Measurements from ENCODE around the gene SGSM2.

Gene SGSM2

DNA sequence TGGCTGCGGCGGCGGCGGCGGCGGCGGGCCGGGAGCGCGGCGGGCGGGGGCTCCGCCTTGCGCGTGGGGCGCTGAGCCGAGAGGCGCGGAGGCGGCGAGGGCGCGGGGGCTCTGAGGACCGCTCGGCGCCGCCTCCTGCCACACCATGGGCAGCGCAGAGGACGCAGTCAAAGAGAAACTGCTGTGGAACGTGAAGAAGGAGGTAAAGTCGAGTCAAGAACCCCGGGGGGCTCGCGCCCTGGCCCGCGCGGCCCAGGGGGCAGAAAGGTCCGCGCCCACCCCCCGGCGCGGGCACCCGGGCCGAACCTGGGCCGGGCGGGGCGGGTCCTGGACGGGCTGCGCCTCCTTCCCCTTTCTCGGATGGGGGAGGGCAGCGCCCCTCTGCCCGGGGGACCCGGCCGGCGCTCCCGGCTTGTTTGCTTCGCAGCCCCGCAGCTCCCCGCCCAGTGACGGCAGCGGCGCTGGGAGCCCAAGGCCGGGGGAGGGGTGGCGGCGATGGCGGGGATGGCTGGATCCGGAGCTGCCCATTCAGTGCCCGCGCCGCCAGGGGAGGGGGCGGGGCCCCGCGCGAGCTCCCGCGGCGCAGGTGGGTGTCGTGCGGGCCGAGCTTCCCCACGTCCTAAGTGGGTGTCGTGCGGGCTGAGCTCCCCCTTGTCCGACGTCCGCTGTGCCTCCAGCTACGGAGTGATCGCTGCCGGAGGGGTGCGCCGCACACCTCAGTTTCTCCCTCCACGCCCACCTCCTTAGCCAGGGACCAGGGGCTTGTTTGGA lies 428 bp downstream of the SGSM2 start:
- no peak for DNase-seq

DNA sequence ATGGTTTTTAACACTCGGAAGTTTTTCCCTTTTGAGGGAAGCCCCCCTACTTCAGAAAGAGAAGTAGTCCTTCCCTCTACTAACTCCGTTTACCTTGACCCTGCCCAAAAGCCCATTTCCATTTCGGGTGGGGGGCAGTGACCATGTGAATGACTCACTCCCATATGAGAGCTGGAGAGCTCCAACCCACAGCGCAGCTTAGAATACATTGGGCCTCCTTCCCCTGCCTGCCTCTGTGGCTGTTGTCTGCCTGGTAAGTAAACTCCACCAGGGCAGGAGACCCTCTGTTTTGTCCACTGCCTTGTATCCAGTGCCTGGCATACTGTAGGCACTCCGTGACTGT lies 985 bp downstream of the SGSM2 start:
- no peak for DNase-seq

DNA sequence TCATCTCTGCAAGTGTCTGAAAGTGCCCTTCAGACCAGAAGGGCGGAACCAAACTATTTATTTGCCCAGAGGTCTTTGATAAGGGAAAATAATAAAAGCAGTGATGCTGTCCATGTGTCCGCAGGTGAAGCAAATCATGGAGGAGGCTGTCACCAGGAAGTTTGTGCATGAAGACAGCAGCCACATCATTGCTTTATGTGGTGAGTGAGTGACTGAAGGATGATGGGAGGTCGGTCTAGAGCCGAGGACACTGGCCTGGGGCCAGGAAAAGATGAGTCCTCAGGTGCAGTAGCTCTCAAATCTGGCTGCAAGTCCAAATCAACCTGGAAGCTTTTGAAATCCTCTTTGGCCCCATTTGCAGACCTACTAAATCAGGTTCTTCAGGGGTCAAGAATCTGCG lies 6.1 kb downstream of the SGSM2 start:
- DNase-seq, result no peak

DNA sequence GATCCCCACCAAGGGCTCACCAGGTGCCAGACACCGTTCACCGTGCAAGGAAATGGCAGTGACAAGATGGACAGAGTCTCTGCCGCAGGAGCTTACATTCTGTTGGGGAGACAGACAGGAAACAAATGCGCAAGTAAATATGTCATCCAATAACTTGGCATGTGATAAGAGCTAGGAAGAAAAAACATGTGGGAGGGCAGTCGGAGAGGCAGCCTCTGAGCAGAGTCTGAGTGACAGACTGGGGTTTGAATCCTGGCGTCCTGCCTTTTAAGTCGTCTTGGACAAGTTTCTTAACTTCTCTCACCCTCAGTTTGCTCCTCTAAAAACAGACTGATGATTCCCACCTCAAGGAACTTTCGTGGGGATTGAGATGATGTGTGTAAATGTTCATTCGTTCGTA lies 7.2 kb downstream of the SGSM2 start:
- DNase-seq, result no peak

DNA sequence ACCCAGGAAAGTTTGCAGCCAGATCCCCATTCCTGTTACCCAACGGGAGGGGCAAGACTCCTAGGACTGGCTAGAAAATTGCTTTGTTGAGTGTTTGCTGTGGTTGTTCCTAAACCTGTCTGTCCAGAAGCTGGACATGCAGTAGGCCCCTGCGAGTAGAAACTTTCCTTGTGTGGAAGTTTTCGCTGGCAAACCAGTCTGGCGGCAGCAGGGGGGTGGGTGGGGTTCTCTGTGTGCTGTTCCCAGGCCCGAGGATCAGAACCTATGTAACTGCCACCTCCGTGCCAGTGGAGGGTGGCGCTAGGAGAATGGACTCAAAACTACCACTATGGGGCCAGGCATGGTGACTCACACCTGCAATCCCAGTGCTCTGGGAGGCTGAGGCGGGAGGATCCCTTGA lies 9.2 kb downstream of the SGSM2 start:
- no peak for DNase-seq

DNA sequence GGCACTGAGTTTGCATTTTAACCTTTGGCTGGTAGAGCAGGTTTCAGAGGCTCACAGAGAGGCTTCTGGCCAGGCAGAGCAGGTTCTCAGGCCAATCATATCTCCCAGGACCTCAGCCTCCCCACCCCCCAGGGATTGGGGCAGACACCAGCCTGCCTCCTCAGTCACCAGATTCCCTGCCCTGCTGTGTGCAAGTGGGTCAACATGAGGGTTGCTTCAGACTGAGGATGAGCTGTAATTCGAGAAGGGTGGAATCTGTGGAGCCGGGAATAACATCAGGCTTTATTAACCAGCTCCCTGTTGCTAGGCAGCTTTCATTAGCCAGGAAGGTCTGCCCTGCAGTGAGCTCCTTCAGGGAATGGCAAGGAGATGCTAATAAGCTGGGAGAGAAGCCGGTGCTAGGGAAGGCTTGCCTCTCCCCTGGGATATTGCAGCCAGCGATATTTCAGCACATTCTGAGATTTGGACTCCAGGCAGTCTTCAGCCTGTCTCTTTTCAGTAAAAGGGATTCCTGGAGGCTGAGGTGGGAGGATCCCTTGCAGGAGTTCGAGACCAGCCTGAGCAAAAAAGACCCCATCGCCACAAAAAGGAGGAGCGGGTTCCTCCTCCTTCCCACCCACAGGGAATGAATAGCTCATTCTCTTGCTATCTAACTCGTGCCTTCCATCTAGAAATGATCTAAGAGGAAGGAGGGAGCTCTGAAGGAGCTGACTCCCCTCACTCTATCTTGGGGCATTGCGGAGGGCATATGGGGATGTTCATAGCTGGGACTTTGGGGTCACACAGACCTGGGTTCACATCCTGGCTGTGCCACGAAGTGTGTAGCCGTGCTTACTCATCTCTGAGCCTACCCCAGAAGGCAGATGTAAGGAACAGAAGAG lies 10.7 kb downstream of the SGSM2 start:
- peak; percentile 64 for DNase-seq

DNA sequence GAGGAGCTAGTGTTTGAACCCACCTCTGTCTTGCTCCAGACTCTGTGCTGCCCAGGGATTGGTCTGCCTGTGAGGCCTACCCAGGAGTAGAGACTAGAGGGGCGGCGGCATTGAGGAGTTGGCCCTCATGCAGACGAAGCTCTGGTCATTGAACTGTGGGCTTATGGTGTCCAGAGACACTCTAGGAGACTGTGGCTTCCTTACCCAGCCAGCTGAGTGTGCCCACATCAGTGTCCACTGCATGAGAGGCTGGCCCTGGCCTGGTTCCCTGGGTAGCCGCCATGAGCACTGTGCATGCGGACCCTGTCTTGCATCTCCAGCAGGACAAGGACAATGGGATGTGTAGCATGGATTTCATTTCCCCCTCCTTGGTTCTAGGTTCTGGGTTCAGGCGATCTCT lies 14.0 kb downstream of the SGSM2 start:
- no peak for DNase-seq

DNA sequence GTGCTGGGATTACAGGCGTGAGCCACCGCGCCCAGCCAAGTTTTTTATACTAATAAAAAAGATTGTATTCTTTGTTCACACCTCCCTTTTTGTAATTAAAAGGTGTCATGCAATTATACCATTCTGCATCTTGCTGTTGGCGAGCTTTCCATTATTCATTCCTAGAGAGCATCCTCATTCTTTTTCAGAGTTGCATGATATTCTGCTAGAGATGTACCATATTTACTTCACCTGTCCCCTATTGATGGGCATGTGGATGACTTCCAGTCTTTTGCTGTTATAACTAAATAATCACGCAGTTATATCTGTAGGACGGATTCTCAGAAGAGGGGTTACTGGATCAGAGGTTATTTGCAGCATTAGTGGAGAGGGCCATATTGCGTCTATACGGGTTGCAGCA lies 17.0 kb downstream of the SGSM2 start:
- DNase-seq, result no peak

DNA sequence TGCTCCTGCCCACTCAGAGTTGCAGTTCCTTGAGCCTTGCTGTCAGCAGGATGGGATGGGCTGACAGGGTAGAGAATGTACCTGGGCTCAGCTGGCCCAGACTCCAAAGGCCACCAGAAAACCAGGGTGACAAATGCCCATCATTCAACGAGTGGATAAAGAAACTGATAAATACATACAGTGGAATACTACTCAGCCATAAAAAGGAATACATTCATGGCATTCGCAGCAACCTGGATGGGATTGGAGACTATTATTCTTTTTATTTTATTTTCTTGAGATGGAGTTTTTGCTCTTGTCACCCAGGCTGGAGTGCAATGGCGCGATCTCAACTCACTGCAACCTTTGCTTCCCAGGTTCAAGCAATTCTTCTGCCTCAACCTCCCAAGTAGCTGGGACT lies 19.9 kb downstream of the SGSM2 start:
- no peak for DNase-seq

DNA sequence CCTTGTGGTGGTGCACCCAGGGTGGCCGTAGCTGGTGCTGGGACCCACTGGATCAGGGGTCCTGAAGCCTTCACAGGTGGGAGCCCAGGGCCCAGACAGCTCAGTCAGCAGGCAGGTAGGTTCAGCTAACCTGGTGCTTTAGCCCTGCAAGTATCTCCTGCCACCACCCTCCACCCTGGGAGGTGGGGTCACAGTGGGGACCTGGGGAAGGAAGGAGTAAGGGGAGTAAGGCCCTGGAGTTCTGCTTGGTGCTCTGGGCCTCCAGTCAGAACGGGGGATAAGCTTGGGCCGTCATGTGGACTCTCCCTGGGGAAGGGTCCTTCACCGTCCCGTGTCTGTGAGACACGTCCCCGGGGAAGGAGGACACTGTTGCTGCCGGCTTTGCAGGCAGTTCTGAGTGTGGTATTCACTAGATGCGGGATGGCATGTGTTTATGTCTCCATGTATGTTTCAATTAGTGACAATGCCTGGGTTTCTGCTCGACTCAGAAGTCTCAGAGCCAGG lies 20.7 kb downstream of the SGSM2 start:
- no peak for DNase-seq

DNA sequence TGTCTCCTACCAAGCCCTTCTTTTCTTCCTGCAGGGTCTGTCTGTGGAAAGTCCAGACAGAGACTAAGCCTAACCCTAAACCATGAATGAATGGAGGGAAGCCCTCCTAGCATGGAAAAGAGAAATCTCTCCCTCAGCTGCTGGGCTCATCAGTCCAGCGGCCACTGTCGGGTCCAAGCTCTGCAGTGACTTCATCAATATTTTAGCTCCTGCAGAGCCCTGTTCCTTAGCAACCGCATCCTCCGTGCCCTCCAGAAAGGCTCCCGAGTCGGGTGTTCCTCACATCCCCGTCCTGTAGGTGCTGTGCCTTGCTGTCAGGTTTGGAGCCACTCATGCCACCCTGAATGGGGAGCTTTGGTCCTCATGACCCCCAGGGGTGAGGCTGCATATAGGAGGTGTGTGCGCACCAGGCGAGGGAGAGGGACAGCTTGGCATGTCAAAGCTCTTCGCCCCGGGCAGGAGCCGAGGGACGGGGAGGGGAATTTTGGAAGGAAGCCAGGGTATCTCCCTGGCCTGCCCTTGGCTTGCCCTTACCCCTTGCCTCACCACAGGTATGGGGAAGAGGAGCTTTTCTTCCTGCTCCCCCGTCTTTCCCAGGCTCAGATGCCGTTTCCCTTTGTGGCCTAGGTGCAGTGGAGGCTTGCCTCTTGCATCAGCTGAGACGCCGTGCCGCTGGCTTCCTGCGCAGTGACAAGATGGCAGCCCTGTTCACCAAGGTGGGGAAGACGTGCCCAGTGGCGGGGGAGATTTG lies 23.9 kb downstream of the SGSM2 start:
- no peak for DNase-seq

DNA sequence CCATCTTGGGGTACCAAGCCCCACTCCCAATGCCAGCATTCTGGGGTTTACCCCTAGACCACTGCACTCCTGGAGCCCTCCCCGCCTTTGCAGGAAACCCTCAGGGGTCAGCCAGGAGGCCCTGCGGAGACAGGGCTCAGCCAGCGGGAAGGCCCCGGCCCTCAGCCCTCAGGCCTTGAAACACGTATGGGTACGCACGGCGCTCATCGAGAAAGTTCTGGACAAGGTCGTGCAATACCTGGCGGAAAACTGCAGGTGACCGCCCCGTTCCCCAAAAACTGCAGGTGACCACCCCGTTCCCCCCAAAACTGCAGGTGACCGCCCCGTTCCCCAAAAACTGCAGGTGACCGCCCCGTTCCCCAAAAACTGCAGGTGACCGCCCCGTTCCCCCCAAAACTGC lies 24.7 kb downstream of the SGSM2 start:
- no peak for DNase-seq

DNA sequence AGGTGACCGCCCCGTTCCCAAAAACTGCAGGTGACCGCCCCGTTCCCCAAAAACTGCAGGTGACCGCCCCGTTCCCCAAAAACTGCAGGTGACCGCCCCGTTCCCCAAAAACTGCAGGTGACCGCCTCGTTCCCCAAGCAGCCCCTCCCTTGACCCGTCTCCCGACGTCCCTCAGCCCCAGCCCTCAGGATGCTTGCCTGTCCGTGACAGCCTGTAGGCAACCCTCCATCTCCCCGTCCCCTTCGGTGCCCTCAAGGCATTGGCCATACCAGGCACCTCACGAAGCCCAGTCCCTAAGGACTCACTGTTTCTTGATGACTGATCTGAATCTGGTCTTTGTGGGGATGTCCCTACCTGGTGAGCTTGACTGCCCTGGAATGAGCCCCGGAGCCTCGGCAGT lies 25.1 kb downstream of the SGSM2 start:
- no peak for DNase-seq

DNA sequence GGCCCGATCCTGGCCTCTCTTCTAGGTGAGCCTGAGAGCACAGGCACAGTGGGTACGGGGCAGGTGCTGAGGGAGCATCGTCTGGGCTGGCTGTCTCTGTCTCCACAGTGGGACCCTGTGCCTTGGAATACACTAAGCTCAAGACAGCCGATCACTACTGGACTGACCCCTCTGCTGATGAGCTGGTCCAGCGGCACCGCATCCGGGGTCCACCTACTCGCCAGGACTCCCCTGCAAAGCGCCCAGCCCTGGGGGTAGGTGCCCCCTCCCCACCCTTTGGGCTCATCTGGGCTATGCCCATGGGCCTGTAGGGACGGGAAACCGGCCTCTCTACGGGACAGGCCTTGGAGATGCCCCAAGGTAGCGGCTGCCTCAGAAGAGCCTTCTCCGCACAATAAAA lies 25.6 kb downstream of the SGSM2 start:
- DNase-seq, result no peak

DNA sequence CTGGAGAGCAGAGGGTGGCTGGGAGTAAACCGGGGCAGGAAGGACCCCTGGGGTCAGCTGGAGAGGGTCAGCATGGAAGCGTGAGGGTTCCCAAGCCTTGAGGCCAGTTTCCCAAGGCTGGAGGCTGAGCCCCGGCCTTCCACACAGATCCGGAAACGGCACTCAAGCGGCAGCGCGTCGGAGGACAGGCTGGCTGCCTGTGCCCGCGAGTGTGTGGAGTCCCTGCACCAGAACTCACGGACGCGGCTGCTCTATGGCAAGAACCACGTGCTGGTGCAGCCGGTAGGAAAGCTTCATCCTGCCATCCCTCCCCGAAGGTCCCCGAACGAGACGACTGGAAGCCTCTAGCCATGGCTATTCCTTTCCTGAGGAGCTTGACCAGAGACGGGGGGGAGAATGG lies 26.0 kb downstream of the SGSM2 start:
- DNase-seq, result no peak

DNA sequence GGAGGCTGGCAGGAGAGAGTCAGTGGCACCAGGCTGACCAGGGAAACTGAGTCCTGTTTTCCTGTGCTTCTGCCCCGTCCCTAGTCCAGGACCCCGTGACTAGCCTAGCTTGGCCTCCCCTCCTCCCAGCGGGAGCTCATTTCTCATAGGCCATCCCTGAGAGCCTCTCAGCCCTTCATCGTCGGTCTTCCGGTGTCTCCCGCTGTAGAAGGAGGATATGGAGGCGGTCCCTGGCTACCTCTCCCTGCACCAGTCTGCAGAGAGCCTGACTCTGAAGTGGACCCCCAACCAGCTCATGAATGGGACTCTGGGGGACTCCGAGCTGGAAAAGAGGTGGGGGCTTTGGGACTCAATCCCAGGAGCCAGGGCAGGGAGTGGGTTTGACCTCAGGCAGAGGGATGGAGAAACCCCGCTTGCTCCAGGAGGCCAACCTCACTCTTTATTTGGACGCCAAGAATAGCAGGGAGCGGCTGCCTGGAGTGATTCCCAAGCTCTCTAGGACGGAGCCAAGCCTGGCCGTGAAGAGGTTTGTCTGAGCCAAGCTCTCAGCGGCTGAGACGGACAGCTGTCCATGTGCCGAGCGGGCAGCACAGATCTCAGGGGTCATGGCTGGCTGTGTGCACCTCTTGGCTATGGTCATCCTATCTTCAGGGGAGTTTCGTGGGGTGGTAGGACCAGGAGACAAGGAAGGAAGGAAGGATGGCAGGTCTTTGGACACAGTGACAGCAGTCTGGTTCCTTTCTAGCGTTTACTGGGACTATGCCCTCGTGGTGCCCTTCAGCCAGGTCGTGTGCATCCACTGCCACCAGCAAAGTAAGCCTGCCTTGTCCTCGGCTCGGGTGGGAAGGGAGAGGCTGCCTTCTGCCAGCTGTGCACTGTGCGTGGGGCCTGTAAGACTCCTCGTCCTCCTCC lies 26.8 kb downstream of the SGSM2 start:
- no peak for DNase-seq

DNA sequence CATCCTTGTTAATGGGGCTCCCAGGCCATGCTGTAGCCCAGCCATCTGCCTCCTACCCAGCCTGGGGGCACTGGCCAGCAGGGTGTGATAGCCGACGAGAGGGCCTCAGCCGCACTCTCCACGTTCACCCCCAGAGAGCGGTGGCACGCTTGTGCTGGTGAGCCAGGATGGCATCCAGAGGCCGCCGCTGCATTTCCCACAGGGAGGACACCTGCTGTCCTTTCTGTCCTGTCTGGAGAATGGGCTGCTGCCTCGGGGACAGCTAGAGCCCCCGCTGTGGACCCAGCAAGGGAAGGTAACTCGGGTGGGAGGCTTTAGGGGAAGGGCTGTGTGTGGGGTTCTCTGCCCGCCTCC lies 27.4 kb downstream of the SGSM2 start:
- no peak for DNase-seq

DNA sequence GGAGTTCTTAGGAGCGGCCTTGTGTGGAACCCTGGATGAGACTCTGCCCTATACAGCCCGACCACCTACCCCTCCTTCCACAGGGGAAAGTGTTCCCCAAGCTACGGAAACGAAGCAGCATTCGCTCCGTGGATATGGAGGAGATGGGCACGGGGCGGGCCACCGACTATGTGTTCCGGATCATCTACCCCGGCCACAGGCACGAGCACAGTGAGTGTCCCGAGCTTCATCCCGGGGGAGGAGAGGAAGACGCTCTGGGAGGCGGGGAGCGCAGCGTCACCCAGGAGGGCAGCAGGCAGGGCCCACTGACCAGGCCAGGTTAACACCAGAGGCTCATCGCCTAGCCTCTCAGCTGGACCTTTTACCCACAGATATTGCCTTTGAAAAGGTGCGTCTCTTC lies 27.8 kb downstream of the SGSM2 start:
- no peak for DNase-seq

DNA sequence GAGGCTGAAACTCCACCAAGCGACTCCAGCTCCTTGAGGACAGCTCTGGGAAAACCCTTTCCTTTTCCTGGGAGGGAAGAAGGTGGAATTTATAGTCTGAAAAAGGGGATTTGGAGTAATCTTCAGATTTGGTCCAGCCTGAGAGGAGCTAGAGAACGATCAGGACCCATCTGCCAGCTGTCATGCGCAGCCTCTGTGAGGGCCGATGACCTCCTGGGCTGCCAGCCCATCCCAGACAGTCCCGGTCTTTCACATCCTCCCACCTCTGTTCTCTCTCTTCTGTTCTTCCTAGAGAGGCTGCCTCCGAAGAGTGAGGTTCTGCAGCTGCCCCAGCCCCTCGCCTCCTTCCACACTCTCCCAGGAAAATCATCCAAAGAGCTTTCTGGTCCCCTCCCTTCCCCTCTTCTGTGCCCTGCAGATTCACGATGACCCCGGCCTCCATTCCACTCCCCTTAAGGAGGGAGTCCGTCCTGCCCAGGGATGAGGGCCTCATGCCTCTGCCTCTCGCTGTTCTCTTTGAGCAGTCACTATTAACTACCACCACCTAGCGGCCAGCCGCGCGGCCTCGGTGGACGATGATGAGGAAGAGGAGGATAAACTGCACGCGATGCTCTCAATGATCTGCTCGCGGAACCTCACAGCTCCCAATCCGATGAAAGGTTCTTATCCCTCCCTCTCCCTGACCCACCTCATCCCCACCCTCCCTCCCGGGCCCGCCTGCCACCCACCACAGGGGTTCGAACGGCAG lies 29.6 kb downstream of the SGSM2 start:
- DNase-seq, result no peak

DNA sequence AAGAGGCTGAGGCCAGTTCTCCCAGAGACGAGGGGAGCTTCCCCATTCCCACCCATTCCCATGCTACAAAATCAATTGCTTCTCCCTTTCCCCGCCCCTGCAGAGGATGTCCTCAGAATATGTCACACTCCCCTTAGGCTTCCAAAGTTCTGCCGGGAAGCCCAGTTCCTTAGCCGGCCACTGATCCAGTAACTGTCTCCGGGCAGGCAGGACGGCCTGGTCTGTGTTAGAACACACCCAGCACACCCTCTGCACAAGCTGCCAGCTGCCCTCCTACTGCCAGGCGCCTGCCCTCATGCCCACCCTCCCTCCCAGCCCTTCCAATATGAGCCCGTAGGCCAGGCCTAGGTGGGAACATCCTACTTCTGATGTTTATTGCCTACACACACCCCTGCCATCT lies 31.1 kb downstream of the SGSM2 start:
- DNase-seq, result peak; percentile 68

DNA sequence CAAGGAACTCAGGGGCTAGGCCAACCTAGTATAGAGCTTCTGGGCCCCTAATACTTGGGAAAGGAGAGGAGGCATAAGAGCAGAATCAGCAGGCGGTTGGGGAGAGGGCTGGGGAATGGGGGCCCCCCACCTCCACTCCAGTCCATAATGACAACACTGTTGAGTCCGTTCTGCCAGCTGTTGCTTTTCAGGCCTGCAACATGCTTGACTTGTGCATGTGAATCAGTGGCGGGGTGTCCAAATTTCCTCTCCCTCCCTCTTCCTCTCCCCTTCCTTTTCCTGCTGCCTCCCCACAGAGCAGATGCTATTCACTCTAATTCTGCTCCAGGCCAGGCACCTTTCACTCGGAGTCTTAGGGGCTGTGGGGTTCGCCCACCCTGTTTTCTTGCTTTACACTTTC lies 31.7 kb downstream of the SGSM2 start:
- no peak for DNase-seq
